GM18499 (cell line): ENCODE data around the gene ACOXL.
A peak's percentile ranks its signal among the peaks of the same experiment; 100 is the strongest.

Experiments used
- ATAC-seq: cut with Tn5 transposase; IDR thresholded peaks from one replicate; pipeline ENCODE4 v1.9.1; 2021; ENCODE audit warnings: moderate number of reproducible peaks; ENCODE audit not compliant: insufficient read depth, unreplicated experiment

The ACOXL gene

GRCh38 chr2:111046670-111047069, 314.3 kb downstream of the ACOXL start:
- ATAC-seq: no peak

GRCh38 chr2:111048856-111049768, 316.7 kb downstream of the ACOXL start:
- ATAC-seq: no peak

- ATAC-seq: no peak
Observed at GRCh38 chr2:111049792-111050640, 317.6 kb downstream of the ACOXL start.

GRCh38 chr2:111050701-111051376, 318.5 kb downstream of the ACOXL start:
- no peak for ATAC-seq

GRCh38 chr2:111052621-111053020, 320.2 kb downstream of the ACOXL start:
- ATAC-seq: no peak

- ATAC-seq: no peak
Observed at GRCh38 chr2:111053266-111053665, 320.9 kb downstream of the ACOXL start.

GRCh38 chr2:111053825-111054515, 321.6 kb downstream of the ACOXL start:
- no peak for ATAC-seq

GRCh38 chr2:111054791-111055691, 322.7 kb downstream of the ACOXL start:
- peak; percentile 55 for ATAC-seq

- ATAC-seq: no peak
Observed at GRCh38 chr2:111055735-111056134, 323.4 kb downstream of the ACOXL start.

GRCh38 chr2:111057045-111057444, 324.7 kb downstream of the ACOXL start:
- no peak for ATAC-seq

GRCh38 chr2:111057721-111058120, 325.3 kb downstream of the ACOXL start:
- ATAC-seq: no peak

- ATAC-seq: no peak
Observed at GRCh38 chr2:111058264-111058663, 325.9 kb downstream of the ACOXL start.

- ATAC-seq: no peak
Observed at GRCh38 chr2:111061191-111061590, 328.8 kb downstream of the ACOXL start.

- no peak for ATAC-seq
Observed at GRCh38 chr2:111062417-111062816, 330.0 kb downstream of the ACOXL start.

- no peak for ATAC-seq
Observed at GRCh38 chr2:111066062-111066593, 333.8 kb downstream of the ACOXL start.

- no peak for ATAC-seq
Observed at GRCh38 chr2:111068435-111069058, 336.2 kb downstream of the ACOXL start.

GRCh38 chr2:111069722-111070121, 337.3 kb downstream of the ACOXL start:
- ATAC-seq: no peak

- no peak for ATAC-seq
Observed at GRCh38 chr2:111071600-111072171, 339.3 kb downstream of the ACOXL start.
